NCI-H345 (cell line): ENCODE measurements around the gene SHBG.
"Not testable (repeated sequence)": the region's sequence is repeated elsewhere in the genome, so short reads cannot be mapped to it uniquely, and the experiment has no call there.

Source experiments
- DNase-seq: peaks from one replicate; lab custom pipeline; 2025; lab: John Stamatoyannopoulos, UW

The SHBG gene

DNA sequence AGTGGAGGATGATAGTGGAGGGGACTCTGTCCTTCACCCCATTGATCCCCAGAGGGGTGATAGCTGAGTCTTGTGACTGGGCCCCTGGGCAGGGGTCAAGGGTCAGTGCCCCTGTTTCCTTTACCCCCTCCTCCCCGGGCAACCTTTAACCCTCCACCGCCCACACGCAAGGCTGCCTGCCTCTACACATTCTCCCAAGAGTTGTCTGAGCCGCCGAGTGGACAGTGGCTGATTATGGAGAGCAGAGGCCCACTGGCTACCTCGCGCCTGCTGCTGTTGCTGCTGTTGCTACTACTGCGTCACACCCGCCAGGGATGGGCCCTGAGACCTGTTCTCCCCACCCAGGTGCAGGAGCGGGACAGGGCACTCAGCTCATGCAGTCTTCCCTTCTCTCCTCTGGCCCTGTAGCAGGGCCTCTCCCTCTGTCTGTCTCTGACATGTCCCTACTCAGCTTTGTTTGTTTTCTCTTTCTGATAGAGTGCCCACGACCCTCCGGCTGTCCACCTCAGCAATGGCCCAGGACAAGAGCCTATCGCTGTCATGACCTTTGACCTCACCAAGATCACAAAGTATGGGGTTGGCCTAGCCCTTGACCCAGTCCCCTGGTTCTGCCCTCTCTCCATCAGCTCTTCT is at the start of gene SHBG:
Gene SHBG, plus strand, starts transcription at position 197 of the 633 bp plus-strand sequence. Its CDS starts 38 bp downstream, at position 235.
- no peak for DNase-seq

- DNase-seq = no peak
Measured at GRCh38 chr17:7580604-7581575, 49.0 kb upstream of the SHBG start.

DNA sequence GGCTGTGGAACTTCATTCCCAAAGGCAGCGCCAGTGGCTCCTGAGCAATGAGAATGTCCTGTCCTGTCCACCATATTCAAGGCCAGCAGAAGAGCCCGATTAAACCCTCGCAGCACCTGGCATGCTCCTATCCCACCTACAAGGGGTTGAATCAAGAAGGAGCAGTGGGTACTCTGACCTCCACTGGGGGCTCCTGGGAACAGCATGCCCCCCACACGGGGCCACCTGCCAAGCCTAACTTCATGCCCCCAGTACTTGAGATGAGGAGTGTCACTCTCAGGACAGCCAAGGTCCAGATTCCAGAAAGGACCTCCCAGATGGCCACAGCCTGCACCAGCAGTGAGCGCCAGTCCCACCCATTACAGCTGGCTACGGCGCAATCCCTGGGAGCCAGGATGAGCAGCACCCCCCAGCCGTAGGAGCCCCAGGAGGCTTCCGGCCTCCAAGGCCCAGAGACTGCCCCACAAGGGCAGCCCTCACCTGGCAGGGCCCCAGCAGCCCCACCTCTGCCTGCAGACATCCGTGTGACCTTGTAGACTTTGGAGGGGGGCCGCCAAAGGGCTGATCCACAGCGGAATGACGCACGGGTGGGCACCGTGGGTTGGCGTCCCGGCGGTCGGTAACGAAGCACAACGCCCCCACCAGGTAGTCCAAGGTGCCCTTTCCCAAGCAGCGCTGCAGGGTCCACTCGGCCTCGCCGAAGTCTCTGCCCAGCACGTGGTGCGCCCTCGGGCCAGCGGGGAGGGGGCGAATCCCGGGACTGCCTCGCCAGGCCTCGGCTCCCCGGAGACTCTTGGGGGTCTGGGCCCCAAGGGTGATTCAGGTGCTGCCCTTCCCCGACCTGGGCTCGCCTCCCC is 47.3 kb upstream of the SHBG start:
- no peak for DNase-seq

GRCh38 chr17:7583253-7584109 is 46.5 kb upstream of the SHBG start, which contains the start of gene MPDU1:
Gene MPDU1 (plus strand): TSS chr17:7583852. CDS start chr17:7583863, 11 bp downstream.
- DNase-seq = peak; percentile 95

DNA sequence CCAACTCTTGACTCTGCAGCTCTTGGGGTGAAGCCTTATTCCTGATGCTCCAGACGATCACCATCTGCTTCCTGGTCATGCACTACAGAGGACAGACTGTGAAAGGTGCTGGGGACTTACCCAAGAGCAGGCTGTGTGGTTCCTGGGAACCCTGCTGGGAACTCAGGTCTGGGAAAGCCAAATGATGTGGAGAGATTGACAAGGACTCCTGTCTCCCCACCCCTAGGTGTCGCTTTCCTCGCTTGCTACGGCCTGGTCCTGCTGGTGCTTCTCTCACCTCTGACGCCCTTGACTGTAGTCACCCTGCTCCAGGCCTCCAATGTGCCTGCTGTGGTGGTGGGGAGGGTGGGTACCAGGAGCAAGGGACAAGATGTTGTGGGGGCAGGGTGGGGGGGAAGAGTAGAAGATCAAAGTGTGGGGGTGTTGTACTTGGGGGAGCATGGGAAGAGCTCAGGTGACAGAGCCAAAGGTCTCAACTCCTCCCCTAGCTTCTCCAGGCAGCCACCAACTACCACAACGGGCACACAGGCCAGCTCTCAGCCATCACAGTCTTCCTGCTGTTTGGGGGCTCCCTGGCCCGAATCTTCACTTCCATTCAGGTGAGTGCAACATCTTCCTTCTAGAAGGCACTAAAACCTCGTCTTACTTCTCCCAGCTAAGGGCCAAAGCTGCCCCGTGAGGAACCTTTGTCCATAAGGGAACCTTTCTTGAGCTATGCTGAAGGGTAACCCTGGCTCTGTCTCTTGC is 43.1 kb upstream of the SHBG start:
- no peak for DNase-seq

DNA sequence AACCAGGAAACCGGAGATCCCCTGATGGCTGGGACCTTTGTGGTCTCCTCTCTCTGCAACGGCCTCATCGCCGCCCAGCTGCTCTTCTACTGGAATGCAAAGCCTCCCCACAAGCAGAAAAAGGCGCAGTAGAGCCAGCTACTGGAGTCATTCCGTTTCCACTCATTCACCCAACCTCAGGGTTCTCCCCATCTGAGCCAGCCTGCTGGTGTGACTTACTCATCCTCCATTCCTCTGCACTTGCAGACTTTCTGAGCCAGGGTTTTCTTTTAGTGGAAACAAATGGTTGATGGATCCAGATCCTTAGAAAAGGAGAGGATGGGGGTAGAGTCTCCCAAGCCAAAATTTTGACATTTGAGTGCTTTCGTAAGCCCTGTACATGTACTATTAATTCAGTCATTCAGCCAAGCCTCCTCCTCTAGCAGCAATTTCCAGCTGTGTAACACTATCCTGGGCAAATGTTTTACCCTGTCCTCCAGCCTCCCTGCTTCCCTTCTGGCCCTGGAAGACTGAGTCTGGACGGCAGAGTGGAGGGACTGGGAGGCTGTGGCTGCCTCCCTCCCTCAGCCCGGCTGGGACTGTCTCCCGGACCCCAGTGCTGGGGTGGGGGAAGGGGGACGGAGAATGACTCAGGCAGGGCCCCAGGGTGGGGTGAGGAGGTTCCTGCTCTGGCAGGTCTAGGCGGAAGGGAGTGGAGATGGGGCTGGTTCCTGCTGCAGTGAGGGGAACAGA is 42.3 kb upstream of the SHBG start:
- DNase-seq = no peak

GRCh38 chr17:7588553-7589203 is 41.3 kb upstream of the SHBG start:
- DNase-seq = no peak

DNA sequence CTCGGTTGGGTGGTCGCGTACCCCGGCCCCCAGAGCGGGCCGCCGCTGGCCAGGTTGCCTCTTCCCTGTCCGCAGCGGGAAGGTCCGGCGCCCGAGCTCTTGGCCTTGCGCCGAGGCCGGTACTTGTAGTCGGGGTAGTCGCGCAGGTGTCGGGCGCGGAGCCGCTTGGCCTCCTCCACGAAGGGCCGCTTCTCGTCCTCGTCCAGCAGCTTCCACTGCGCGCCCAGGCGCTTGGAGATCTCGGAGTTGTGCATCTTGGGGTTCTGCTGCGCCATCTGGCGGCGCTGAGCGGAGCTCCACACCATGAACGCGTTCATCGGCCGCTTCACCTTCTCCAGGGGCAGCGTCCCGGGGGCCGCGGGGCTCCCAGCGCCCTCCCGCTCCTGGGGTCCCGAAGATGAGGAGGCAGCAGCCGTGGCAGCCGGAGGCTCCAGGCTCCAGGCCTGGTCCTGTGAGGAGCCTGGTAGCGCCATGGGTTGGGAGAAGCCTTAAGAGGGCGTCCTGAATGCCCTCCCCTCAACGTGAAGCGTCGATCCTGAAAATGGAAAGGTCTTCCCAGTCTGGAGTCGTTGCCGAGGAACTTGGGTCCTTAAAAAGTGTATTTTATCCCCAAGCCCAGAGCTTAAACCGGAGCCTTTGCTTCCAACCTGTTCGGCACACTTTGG is 40.6 kb upstream of the SHBG start:
- no peak for DNase-seq

DNA sequence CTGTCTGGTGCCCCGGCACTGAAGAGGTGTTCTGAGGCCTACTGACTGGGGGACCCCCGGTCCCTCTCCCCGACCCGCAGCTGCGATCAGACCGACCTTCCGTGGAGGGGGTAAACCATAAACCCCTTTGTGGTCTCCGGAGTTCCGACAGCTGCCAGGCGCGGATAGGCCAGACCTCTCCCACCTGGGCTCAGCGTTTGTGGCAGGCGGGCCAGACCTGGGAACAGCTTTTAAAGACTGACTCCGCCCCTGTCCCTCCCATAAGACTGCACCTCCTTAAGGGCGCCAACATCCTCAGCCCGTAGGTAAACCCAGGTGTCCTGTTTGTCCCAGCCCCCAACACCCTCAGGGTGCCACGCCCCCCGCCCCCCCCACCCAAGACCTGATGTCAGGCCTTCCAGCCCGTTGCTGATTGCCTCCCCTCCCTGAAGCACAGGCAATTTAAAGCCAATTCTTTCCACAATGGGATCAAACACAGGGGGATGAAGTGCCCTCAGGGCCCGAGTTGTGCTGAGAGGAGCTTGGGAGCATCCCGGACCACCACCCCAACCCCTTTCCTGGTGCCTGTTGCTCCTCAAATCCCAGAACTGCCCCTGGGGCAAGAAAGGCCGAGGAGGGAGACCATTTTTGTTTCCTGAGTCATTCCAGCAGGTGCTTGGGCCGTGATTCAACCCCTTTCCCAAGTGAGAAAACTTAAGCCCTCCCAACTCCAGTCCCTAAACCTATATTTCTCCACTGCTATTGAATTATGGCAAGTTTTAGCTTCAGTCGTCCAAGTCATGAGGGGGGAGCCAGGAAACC is 39.8 kb upstream of the SHBG start, which contains the start of gene SOX15:
Gene SOX15, minus strand, starts transcription at position 204 of the 801 bp plus-strand sequence. CDS start 418 bp downstream, outside the sequence.
- no peak for DNase-seq

DNA sequence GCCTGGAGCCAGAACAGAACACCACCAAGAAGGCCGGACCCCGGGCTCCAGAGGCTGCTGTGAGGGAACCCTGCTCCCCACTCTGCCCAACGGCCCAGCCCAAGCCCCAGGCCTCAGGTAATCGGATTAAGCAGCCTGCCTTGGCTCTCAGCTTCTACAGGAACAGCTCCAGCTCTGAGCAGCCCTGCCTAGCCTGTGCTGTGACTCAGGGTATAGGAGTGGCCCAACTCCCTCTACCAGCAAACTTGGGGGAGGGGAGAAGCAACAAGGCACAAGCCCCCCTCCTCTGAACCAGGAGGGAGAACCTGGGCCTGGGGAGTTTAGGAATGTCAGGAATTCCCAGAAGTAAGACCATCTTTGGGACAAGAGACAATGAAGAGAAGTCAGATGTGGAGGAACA is 39.2 kb upstream of the SHBG start:
- DNase-seq = no peak

DNA sequence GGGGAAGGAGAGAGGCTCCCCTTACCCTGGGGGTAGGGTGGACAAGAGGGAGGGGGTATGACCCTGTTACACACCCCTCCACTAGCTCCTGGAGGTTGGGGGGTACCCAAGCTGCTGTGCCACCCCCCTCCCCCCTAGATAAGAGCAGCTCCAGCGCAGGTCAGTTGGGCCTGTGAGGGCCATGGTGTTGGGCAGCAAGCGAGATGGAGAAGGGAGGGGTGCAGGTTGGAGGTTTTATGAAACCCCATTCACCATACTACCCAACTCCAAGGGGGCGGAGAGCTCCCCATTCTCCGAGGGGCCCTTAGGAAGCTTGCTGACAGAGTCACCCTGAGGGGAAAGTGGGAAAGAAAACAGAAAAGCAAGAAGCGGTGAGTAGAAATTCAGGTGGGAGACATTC is 38.3 kb upstream of the SHBG start:
- DNase-seq = no peak

- DNase-seq = no peak
Measured at GRCh38 chr17:7592422-7593021, 37.4 kb upstream of the SHBG start.

GRCh38 chr17:7593296-7593695 is 36.6 kb upstream of the SHBG start:
- no peak for DNase-seq

GRCh38 chr17:7597561-7597960 is 32.4 kb upstream of the SHBG start:
- not testable (repeated sequence) for DNase-seq

DNA sequence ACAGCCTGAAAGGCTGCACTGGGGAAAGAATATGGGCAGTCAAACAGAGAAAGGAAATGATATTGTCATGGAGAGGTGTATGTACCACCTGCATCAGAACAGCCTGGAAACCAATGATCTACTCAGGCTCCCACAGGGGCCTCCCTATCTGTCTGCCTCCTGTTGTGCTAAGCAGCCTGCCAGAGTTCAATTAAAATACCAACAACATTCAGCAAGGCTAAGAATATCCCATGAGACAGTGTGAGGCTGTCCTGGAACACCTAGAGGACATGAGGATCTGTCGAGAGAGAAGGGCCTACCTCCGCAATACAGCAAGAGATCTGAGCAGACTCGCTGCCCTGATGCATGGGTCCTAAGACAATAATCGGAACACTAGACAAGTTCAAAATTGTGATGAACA is 23.7 kb upstream of the SHBG start:
- DNase-seq = no peak

GRCh38 chr17:7610641-7611040 is 19.3 kb upstream of the SHBG start:
- peak; percentile 0 for DNase-seq

DNA sequence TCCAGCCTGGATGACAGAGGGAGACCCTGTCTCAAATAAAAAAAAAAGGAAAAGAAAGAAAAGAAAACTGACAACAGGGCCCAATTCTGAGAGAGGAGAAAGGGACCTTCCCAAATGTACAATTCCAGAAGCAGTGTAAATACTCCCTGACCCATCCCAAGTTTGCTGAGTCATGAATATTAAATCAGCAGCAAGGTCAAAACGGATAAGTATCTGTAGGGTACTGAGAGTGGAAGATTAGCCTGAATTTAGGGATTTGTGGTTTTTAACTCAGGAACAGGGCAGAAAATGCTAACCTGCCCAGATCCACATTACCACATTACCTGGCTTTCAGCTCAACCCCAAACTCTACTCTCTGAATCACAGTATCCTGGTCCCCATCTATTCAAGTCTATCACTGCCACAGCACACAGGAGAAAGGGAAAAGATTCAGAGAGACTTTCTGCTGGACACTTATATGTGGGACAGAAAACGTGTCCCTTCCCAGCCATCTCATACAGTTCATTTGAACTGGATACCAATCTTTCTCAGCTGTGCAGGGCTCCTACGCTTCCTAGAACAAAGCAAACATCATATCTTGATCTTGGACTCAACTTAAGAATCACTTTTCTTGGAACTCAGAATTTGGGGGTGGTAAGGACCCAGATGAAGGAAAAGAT is 18.2 kb upstream of the SHBG start:
- DNase-seq = no peak
